Measurements from ENCODE around the gene MRPL41.
"Not testable (repeated sequence)": the region's sequence is repeated elsewhere in the genome, so short reads cannot be mapped to it uniquely, and the experiment has no call there.

The MRPL41 gene

GRCh38 chr9:137522746-137523455 is 28.8 kb upstream of the MRPL41 start:
- DNase-seq (ENCODE audit: low read depth), result no peak

DNA sequence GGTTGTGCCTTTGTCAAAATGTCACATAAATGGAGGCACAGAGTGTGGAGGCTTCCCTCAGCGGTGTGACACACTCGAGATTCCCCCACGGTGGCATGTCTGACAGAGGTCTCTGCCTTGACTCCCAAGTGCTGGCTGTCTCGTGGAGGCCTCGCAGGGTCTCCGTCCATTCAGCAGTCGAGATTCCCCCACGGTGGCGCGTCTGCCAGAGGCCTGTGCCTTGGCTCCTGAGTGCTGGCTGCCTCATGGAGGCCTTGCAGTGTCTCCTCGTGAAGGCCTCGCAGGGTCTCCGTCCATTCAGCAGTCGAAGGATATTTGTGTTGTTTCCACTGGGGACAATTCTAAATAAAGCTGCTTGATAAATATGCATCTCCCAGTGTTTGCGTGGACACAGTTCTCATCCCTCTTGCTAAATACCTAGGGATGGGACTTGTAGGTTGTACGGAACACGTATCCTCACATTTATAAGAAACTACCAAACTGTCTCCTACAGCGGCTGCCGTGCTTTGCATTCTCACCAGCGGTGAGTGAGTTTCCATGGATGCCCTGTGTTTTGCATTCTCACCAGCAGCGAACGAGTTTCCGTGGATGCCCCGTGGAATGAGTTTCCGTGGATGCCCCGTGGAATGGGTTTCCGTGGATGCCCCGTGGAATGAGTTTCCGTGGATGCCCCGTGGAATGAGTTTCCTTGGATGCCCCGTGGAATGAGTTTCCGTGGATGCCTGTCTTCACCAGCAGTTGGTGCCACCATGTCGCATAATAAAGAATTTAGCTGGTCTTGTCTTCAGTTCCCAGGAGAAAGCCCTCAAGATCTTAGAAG is 27.3 kb upstream of the MRPL41 start:
- no peak for DNase-seq (ENCODE audit: low read depth)

DNA sequence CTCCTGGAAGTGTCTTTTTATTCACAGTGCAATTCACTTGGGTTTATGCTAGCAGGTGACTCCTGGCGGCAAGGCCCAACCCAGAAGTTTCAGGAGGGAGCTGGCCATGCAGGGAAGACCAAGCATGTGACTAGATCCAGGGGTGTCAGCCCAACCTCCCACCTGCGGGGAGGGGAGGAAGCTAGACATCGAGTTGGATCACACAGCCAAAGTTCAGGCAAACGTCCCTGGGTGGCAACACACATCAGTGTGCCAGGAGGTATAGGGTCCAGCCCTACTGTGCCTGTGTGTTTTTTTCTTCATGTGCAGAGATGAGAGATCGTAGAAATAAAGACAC is 26.7 kb upstream of the MRPL41 start:
- DNase-seq (ENCODE audit: low read depth), result no peak

GRCh38 chr9:137530331-137530730 is 21.3 kb upstream of the MRPL41 start:
- DNase-seq (ENCODE audit: low read depth), result no peak

GRCh38 chr9:137531099-137531765 is 20.4 kb upstream of the MRPL41 start:
- DNase-seq (ENCODE audit: low read depth), result no peak

- not testable (repeated sequence) for DNase-seq (ENCODE audit: low read depth)
Measured at GRCh38 chr9:137532891-137533468, 18.7 kb upstream of the MRPL41 start.

DNA sequence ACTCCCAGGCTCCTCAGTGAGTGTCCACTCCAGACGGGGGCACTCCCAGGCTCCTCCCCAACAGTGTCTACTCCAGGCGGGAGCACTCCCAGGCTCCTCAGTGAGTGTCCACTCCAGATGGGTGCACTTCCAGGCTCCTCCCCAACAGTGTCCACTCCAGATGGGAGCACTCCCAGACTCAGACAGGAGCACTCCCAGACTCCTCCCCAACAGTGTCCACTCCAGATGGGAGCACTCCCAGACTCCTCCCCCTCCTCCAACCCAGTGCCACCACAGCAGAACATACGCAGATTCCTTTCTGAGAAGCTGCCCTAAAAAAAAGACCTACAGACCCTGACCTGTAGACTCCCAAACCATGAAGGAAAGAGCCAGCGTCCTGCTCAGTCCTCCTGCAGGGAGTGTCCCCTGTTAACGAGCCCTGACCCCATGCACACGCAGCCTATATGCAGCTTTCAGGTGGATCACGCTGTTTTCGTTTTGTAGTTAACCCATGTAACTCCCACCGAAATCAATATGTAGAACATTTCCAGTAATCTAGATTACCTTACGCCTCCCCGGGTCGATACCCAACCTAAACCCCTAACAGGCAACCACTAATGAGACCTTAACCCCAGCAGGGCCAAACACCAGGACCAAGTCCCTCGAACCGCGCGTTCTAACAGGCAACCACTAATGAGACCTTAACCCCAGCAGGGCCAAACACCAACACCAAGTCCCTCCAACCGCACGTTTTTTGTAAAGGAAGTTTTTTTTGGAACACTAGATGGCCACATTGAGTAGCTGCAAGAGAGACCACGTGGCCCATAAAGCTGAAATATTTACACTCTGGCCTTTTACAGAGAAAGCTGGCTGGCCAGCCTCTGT is 17.2 kb upstream of the MRPL41 start:
- no peak for DNase-seq (ENCODE audit: low read depth)

GRCh38 chr9:137535120-137535428 is 16.6 kb upstream of the MRPL41 start:
- no peak for DNase-seq (ENCODE audit: low read depth)

DNA sequence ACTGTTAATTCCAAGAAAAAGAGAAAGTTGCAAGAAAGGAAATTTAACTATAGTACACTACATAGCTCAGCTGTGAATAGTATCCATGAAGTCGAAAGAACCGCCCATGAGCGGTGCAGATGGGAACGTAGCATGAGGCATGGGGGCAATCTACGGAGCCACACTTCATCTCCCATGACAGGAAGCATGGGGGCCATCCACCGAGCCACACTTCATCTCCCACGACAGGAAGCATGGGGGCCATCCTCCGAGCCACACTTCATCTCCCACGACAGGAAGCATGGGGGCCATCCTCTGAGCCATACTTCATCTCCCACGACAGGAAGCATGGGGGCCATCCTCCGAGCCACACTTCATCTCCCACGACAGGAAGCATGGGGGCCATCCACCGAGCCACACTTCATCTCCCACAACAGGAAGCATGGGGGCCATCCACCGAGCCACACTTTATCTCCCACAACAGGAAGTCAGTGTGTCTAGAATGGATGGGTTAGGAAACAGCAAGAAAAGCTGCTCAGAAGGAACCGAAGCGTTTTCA is 15.0 kb upstream of the MRPL41 start:
- DNase-seq (ENCODE audit: low read depth), result peak; percentile 96

DNA sequence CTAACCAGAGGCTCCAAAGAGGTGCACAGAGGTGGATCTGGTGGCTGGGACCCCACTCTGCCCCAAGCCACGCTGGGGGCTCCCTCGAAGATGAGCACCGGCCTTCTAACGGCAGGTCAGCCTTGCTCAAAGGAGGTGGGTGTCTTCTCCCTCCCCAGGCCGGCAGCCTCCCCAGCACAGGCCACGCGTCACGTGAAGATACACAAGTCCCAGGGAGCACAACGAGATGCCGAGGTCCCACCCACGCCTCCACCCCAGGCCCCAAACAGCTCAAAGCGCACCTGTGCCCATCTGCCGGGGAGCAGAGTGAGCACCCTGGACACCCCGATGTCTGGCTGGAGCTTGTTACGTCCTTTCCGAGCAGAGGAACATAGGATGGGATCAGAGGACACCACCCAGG is 13.6 kb upstream of the MRPL41 start:
- DNase-seq (ENCODE audit: low read depth), result no peak

DNA sequence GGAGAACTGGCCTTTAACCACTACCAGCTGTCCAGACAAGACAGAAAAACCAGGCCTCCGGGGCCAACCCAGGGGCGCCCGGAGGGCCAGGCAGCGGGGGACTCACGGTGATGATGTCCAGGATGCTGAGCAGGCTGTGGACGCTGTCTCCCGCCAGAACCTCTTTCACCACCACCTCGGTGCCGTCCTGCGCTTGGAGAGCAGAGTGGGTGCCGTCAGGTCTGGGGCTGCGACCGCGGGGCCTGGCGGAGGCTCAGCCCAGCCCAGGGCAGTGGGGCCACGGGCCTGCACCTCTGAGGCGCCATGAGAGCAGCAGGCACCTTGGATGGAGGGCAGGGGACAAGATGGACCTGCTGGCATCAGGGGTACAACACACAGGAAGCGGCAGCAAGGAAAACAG is 11.1 kb upstream of the MRPL41 start:
- DNase-seq (ENCODE audit: low read depth), result no peak

DNA sequence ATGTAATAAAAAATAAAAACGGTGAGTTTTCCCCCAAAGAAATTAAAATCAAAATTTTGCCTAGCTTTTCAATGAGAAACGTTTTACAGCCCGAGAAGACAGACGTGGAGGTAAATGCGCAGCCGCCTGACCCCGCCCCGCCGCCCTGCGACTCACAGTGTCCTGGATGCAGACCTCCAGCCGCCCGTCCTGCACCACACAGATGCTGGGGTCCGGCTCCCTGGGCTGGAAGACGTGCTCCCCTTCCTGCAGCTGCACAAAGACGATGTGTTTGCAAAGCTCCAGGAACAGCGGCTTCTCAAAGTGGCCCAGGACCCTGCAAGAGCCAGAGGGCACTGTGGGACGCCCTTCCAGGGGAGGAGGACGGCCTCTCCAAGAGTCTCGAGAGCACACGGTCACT is 9.2 kb upstream of the MRPL41 start:
- no peak for DNase-seq (ENCODE audit: low read depth)

GRCh38 chr9:137543237-137543963 is 8.3 kb upstream of the MRPL41 start:
- no peak for DNase-seq (ENCODE audit: low read depth)

DNA sequence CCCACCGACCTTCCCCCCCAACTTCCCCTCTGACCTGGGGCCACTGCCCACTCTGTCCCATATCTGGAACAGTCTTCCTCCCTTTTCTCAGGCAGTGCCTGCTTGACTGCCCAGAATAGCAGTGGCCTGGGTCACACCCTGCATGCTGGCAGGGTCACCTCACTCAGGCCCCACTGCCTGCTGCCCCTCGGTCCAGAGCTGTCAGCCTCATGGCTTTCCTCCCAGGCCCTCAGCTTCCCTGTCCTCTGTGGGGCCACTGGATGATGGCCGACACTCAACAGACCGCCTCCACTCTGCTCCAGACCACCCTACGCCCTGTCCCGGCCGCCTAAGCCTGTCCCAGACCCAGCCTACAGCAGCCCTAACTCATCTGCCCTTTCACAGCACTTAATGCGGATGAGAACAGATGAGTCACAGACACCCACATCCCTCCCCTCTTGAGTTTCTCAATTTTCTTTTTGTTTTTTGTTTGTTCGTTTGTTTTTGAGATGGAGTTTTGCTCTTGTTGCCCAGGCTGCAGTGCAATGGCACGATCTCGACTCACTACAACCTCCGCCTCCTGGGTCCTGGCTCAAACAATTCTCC is 7.4 kb upstream of the MRPL41 start:
- no peak for DNase-seq (ENCODE audit: low read depth)

DNA sequence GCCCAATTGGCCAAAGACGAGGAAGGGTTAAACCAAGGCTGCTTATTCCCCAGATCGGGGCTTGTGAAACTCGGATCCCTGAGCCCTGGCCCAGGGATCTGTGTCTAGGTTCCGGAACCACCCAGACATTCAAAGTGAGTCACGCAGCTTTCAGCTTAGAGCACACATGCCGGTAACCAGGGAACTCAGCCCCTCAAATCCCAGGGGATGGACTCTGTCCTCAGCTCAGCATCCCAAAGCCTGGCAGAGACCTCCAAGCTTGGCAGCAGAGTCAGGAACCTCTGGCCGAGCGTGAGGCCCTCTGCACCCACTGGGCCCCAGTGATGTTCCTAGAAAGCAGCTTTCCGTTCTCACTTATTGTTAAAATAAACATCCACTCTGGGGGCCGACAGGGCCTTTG is 6.6 kb upstream of the MRPL41 start:
- DNase-seq (ENCODE audit: low read depth), result no peak

DNA sequence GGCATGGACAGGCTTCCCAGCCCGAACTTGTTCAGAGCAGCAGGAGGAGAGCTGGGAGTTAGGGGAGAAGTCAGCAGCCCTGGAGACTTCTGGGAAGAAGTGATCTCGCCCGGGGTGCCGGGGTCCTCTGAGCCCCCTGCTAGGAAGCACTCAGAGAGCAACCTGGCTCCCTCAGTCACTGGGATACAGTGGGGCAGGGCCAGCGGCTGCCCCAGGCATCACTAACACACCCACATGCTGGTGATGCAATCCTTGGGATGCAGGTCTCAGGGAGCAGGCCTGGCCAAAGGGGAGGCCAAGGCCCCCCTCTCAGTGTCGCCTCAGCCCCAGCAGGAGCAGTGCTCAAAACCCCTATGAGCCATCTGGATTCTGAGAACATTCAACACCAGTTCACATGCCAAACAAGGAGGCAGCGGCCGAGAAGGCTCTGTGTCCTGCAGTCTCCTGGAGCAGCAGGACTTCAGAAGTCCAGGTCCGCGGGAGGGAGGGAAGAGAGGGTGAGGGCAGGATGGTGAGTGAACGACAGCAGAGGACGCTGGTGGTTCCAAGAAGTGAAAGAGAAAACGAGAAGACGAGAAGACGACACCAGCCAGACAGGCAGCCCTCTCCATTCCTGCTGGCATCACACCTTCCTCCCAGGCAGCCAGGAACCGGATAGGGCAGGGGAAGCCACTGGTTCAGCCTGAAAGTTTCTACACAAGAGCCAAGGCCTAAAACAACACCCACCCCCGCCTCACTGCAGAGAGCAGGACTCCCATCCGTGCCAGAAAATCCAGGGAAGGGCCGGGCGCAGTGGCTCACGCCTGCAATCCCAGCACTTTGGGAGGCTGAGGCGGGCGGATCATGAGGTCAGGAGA is 3.8 kb upstream of the MRPL41 start:
- no peak for DNase-seq (ENCODE audit: low read depth)

DNA sequence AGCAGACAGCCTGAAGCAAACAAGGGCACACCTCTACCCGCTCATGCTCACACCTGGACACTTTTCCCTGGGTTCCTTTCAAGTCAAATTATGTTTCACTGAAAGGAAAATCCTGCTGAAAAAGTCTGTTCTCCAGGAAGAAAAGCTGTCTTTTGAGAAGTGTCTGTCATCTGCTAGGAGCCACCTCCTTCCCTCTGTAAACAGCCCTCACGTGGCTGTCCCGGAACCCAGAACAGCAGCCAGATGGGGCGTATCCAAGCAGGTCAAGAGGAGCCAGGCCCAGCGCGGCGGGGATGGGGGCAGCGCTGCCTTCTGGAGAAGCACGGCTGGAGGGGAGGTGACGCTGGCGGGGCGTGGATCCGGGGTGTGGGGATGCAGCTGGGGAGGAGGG is 1.5 kb upstream of the MRPL41 start, which contains the start of gene PNPLA7:
TSS of gene PNPLA7 (minus strand) at position 172 of the 391 bp plus-strand sequence. CDS start 205 bp downstream, outside the sequence.
- DNase-seq (ENCODE audit: low read depth), result peak; percentile 53

- not testable (repeated sequence) for DNase-seq (ENCODE audit: low read depth)
Measured at GRCh38 chr9:137550958-137551263, 768 bp upstream of the MRPL41 start.

GRCh38 chr9:137552022-137552768 is 516 bp downstream of the MRPL41 start:
- DNase-seq (ENCODE audit: low read depth), result peak; percentile 21
